NCI-H2081 treated with DMSO at 0.1 percent for 48 hours (cell line): Measurements from ENCODE around the gene GOLPH3.
"Not testable (repeated sequence)": the region's sequence is repeated elsewhere in the genome, so short reads cannot be mapped to it uniquely, and the experiment has no call there.

ENCODE experiments used
- DNase-seq: peaks from one replicate; lab custom pipeline; 2025; lab: John Stamatoyannopoulos, UW

Gene GOLPH3

GRCh38 chr5:32174011-32174870 lies at the start of gene GOLPH3:
TSS of gene GOLPH3 (minus strand) at chr5:32174319. CDS start at chr5:32174034, 285 bp downstream.
- peak; percentile 79 for DNase-seq

GRCh38 chr5:32222723-32223470 lies 48.8 kb upstream of the GOLPH3 start:
- DNase-seq = peak; percentile 58

- DNase-seq = no peak
These were observed 43.8 kb upstream of the GOLPH3 start for GRCh38 chr5:32217886-32218396.

- not testable (repeated sequence) for DNase-seq
These were observed 40.2 kb upstream of the GOLPH3 start for GRCh38 chr5:32214344-32214743.

GRCh38 chr5:32210151-32210550 lies 36.0 kb upstream of the GOLPH3 start:
- DNase-seq = no peak

GRCh38 chr5:32208837-32209236 lies 34.7 kb upstream of the GOLPH3 start:
- DNase-seq = not testable (repeated sequence)

GRCh38 chr5:32207355-32207634 lies 33.2 kb upstream of the GOLPH3 start:
- DNase-seq = no peak

- no peak for DNase-seq
These were observed 32.6 kb upstream of the GOLPH3 start for GRCh38 chr5:32206509-32207354.

- DNase-seq = no peak
These were observed 31.9 kb upstream of the GOLPH3 start for GRCh38 chr5:32206053-32206452.

- DNase-seq = no peak
These were observed 28.3 kb upstream of the GOLPH3 start for GRCh38 chr5:32202394-32202793.

- no peak for DNase-seq
These were observed 27.1 kb upstream of the GOLPH3 start for GRCh38 chr5:32201122-32201753.

- DNase-seq = no peak
These were observed 22.9 kb upstream of the GOLPH3 start for GRCh38 chr5:32197032-32197431.

- DNase-seq = no peak
These were observed 21.1 kb upstream of the GOLPH3 start for GRCh38 chr5:32195265-32195664.

- peak; percentile 100 for DNase-seq
These were observed 19.5 kb upstream of the GOLPH3 start for GRCh38 chr5:32193591-32193990.

- DNase-seq = no peak
These were observed 16.0 kb upstream of the GOLPH3 start for GRCh38 chr5:32190095-32190494.

- no peak for DNase-seq
These were observed 13.6 kb upstream of the GOLPH3 start for GRCh38 chr5:32187675-32188074.

- DNase-seq = no peak
These were observed 8.4 kb upstream of the GOLPH3 start for GRCh38 chr5:32182463-32183063.

- peak; percentile 79 for DNase-seq
These were observed 680 bp downstream of the GOLPH3 start for GRCh38 chr5:32173267-32174010.

- no peak for DNase-seq
These were observed 1.2 kb downstream of the GOLPH3 start for GRCh38 chr5:32172923-32173266.

GRCh38 chr5:32172186-32172911 lies 1.8 kb downstream of the GOLPH3 start:
- not testable (repeated sequence) for DNase-seq
